Astrocyte (in vitro differentiated cells and primary cell): ENCODE data around the gene AGTPBP1.

Source experiments
- EZH2 ChIP-seq: IDR thresholded peaks from 2 replicates; pipeline ENCODE4 v1.6.1; 2012; ENCODE audit warnings: mild to moderate bottlenecking, low read length, inconsistent platforms; ENCODE audit not compliant: insufficient read depth
- TF ChIP-seq, protein P1 (sequence below): IDR thresholded peaks from 2 replicates; pipeline ENCODE4 v1.5.1; 2011; ENCODE audit warnings: low read depth, mild to moderate bottlenecking, inconsistent platforms, low read length, moderate library complexity; ENCODE audit not compliant: insufficient read depth

DNA sequence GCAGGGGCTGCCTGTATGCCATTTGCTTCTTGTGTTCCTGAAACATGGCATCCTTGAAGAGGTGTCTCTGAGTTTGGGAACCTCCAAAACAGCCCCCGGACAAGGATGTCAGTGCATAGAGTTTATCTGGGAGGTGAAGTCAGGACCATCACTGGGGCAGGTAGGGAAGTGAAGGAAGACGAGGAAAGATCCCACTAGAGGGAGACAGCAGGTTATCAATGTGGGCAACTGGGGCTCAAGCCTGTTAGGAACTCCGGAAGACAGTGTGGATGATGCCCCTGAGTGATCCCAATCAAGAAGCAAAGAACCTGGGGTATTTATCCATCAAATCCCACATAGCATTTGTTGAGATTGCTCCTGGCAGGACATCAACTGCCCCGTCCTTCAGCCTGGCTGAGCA lies 233.1 kb downstream of the AGTPBP1 start:
- TF ChIP-seq, protein P1, sequence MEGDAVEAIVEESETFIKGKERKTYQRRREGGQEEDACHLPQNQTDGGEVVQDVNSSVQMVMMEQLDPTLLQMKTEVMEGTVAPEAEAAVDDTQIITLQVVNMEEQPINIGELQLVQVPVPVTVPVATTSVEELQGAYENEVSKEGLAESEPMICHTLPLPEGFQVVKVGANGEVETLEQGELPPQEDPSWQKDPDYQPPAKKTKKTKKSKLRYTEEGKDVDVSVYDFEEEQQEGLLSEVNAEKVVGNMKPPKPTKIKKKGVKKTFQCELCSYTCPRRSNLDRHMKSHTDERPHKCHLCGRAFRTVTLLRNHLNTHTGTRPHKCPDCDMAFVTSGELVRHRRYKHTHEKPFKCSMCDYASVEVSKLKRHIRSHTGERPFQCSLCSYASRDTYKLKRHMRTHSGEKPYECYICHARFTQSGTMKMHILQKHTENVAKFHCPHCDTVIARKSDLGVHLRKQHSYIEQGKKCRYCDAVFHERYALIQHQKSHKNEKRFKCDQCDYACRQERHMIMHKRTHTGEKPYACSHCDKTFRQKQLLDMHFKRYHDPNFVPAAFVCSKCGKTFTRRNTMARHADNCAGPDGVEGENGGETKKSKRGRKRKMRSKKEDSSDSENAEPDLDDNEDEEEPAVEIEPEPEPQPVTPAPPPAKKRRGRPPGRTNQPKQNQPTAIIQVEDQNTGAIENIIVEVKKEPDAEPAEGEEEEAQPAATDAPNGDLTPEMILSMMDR, result no peak
- TF ChIP-seq EZH2, result no peak
